Activated T-cell treated with anti-CD3 and anti-CD28 coated beads, Interleukin-2, amount 50 U/mL, for 72 hours (primary cell): ENCODE data around the gene UROC1. TPM values are rescaled to one million over a fixed set of nuclear protein-coding genes. Genes with fewer than 3 reads are reported as not detected.
A peak's percentile ranks its signal among the peaks of the same experiment; 100 is the strongest.

ENCODE experiments used
- ATAC-seq, 2 donors: fragments of 150-1000 bp; cut with Tn5 transposase; replicated peaks in 1 of 2; 2 replicates each; pipeline ENCODE4 v1.10.0; 2021; ENCODE audit warnings: moderate library complexity in 2 of 2, mild to moderate bottlenecking in 1 of 2
- DNase-seq, 2 donors: peaks; one replicate each; pipeline ENCODE4 v3.0.0; 2021 to 2022; ENCODE audit warnings: mixed read lengths in 1 of 2
- H3K27ac Mint-ChIP-seq: one replicate; pipeline ENCODE4 v1.8.0; 2022; ENCODE audit warnings: mild to moderate bottlenecking, moderate library complexity, mixed read lengths
- H3K27me3 Mint-ChIP-seq: one replicate; pipeline ENCODE4 v1.8.0; 2022; ENCODE audit warnings: low read depth, mixed read lengths
- H3K36me3 Mint-ChIP-seq, 2 donors: one replicate each; pipeline ENCODE4 v1.8.0; 2022; ENCODE audit warnings: mixed read lengths in 2 of 2, mild to moderate bottlenecking in 1 of 2; ENCODE audit not compliant: insufficient read depth in 2 of 2
- H3K4me1 Mint-ChIP-seq: one replicate; pipeline ENCODE4 v1.8.0; 2022; ENCODE audit warnings: low read depth, mixed read lengths
- H3K4me3 Mint-ChIP-seq, 2 donors: one replicate each; pipeline ENCODE4 v1.8.0; 2022; ENCODE audit warnings: mild to moderate bottlenecking in 2 of 2, mixed read lengths in 2 of 2, moderate library complexity in 2 of 2
- H3K9me3 Mint-ChIP-seq, 2 donors: one replicate each; pipeline ENCODE4 v1.8.0; 2022; ENCODE audit warnings: mixed read lengths in 2 of 2
- total RNA-seq, 2 donors: library from RNA; stranded (reverse); gene quantifications; one replicate each; pipeline ENCODE4 v1.2.3, GENCODE V29; 2022

The UROC1 gene
- total RNA-seq, 2 donors from 2014 or later: not detected

GRCh38 chr3:126524429-126524988 lies 6.9 kb upstream of the UROC1 start:
- Mint-ChIP-seq H3K4me1 (no peaks in the 10 kb centered on the region), H3K4me3 (peak overlapping the region; percentile 45 to 67), H3K27me3 (peaks cover 16% of the 10 kb centered on the region), H3K9me3 (no peaks in the 10 kb centered on the region), H3K27ac (no peak overlapping the region), H3K36me3 (no peaks in the 10 kb centered on the region)
- DNase-seq: peak in 1 of 2 donors; percentile 34
- ATAC-seq: peak in 1 of 2 donors; percentile 44

GRCh38 chr3:126523745-126524428 lies 6.3 kb upstream of the UROC1 start, which contains the start of gene CHST13:
CHST13 (plus strand) TSS chr3:126524155; CDS start chr3:126524333, 178 bp downstream.
- Mint-ChIP-seq H3K9me3 (no peaks in the 10 kb centered on the region), H3K4me1 (no peaks in the 10 kb centered on the region), H3K4me3 (peak within 1 kb of the TSS; percentile 45 to 67), H3K27me3 (peaks cover 16% of the 10 kb centered on the region), H3K36me3 (no peaks in the 10 kb centered on the region), H3K27ac (no peak within 1 kb of the TSS)
- ATAC-seq: peak; percentile 54 to 68
- DNase-seq: peak; percentile 11 to 19

DNA sequence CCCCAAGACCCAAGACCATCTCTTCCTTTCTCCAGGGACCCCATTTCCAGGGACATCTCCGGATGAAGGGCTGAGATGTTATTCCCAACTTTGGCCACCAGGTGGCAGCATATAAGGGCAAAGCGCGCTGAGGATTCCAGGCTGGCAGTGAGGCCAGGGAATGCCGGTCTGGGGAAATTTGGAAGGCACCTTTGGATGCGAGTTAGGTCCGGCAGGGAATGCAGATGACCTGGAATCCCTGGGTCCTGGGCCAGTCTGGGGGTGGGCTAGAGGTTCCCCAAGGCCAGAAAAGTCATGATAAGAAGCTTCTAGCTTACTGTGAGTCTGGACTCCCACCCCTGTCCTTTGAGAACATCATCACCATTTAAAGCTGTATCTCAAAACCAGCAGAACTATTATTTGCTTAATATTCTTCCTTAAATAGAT lies 4.8 kb upstream of the UROC1 start:
- Mint-ChIP-seq H3K9me3 (no peaks in the 10 kb centered on the region), H3K4me1 (no peaks in the 10 kb centered on the region), H3K36me3 (no peaks in the 10 kb centered on the region), H3K27me3 (peaks cover 16% of the 10 kb centered on the region), H3K27ac (no peak overlapping the region), H3K4me3 (no peak overlapping the region)
- DNase-seq: peak; percentile 25 to 42
- ATAC-seq: no peak

DNA sequence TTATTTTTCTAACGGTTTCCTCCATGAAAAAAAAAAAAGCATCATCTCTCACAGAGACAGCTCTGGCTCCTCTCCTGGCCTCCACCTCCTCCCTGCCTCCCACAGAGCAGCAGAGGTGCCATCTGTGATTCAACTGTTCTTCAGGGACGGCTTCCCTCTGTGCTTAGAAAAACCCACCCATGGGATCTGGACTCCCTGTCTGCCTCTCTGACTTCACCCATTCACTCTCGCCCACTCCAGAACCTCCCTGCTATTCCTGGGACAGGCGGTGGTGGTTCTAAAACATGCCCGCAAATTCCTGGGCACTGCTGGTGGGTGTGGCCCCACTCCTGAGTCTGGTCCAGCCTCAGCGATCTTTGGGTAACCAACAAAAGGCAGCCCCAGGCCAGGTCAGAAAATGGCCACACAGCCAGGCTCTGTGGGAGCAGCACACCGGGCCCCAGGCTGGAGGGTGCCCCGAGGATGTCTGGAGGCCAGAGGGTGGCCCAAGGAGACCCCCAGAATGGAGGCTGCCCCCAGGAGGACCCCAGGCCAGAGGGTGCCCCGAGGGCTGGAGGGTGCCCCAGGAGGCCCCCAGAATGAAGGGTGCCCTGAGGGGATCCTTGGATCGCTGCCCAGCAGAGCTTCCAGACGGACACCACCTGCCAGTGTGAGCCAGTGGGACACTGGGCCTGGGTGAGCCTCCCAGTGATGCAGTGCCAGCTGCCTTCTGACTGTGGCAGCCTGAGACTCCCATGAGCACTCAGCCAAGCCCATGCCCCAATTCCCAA lies 3.7 kb upstream of the UROC1 start:
- no peaks in the 10 kb centered on the region for H3K36me3 Mint-ChIP-seq

DNA sequence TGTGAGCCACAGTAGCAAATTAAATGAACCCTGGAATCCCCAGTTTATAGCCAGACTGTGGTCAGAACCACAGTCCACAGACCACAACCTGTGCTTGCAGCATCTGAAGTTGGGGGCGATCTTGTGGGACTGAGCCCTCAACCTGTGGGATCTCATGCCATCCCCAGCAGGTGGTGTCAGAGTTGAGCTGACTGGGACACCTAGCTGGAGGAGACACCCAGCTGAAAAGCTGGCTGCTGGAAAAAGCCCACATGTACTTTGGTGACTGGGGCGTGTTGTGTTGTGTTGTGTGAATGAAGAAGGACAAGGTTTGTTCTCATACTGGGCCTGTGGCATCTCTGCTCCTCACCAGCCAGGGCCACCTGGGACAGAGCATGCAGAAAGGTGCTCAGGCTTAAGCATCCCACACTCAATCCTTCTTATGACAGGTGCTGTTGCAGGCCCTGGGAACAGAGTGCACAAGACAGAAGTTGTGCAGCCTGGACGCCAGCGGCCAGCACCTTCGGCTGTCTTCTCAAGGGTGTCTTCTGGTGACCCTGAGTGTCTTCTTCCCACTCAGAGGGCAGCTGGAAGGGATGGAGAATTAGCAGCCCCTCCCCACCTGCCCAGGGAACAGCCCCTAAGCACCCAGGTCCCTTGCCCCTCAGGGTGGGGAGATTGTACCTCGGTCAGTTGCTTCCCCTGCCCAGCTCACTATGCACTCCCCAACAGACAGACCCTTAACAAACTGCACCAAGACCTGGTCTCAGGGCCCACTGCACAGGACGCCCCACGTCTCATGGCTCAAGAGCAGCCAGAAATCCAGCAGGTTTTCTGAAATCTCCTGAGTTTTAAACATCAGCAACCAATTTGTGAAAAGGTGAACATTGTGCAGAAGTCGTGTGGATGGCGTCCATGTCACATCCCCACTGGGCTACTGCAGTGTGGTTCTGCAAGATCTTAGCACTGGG lies 2.2 kb upstream of the UROC1 start:
- no peak overlapping the region for H3K4me3 Mint-ChIP-seq
- no peak for ATAC-seq
- no peaks in the 10 kb centered on the region for H3K36me3 Mint-ChIP-seq
- H3K27me3 Mint-ChIP-seq: peaks cover 16% of the 10 kb centered on the region
- H3K9me3 Mint-ChIP-seq: no peaks in the 10 kb centered on the region
- H3K4me1 Mint-ChIP-seq: no peaks in the 10 kb centered on the region
- no peak for DNase-seq
- no peak overlapping the region for H3K27ac Mint-ChIP-seq

More for the DNA sequence above, 3.7 kb upstream of the UROC1 start:
- ATAC-seq (no peak), DNase-seq (no peak)
- Mint-ChIP-seq H3K4me1 (no peaks in the 10 kb centered on the region), H3K9me3 (no peaks in the 10 kb centered on the region), H3K4me3 (no peak overlapping the region), H3K27me3 (peaks cover 16% of the 10 kb centered on the region), H3K27ac (no peak overlapping the region)

- no peak for DNase-seq
- no peak overlapping the region for H3K4me3 Mint-ChIP-seq
- no peak for ATAC-seq
- H3K36me3 Mint-ChIP-seq: no peaks in the 10 kb centered on the region
- H3K27me3 Mint-ChIP-seq: peaks cover 16% of the 10 kb centered on the region
- no peaks in the 10 kb centered on the region for H3K4me1 Mint-ChIP-seq
- no peak overlapping the region for H3K27ac Mint-ChIP-seq
- H3K9me3 Mint-ChIP-seq: no peaks in the 10 kb centered on the region
Observed at GRCh38 chr3:126518779-126519177, 1.2 kb upstream of the UROC1 start.

DNA sequence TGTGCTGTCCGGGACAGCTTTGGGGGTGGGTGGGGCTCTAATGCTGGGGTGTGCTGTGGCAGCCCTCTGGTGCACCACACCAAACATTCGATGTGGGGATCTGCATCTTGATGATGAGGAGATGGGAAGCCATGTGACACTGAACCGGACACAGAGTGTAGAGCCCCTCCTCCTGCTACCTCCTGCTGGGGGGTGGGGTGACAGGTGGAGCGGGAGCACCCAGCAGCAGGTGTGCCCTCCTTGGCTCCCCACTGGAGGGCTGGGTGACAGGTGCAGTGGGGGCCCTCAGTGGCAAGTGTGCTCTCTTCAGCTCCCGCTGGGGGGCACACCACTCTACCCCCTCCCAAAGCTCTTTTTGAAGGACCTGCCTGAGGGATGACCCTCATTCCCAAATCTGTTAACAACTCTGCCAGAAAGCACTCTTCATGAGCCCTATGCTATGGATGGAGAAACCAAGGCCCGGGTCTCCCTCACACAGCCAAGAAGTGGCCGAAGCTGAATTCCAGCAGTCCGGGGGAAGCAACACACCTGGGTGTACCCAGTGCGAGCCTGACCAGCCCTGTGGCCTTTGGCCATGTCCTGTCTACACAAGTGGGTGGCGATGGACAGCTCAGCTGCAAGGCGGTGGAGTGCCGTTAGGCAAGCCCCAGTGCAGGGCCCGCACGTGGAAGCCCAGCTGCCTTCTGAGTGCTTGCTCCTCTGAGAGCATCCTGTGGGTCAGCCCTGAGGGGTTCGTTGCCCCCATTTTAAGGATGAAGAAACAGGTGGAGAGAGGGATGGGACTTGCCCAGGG lies 609 bp upstream of the UROC1 start:
- no peaks in the 10 kb centered on the region for H3K36me3 Mint-ChIP-seq
- no peaks in the 10 kb centered on the region for H3K9me3 Mint-ChIP-seq
- no peak overlapping the region for H3K27ac Mint-ChIP-seq
- H3K4me3 Mint-ChIP-seq: no peak overlapping the region
- peaks cover 13% of the 10 kb centered on the region for H3K27me3 Mint-ChIP-seq
- ATAC-seq (no peak), DNase-seq (no peak)
- H3K4me1 Mint-ChIP-seq: no peaks in the 10 kb centered on the region

DNA sequence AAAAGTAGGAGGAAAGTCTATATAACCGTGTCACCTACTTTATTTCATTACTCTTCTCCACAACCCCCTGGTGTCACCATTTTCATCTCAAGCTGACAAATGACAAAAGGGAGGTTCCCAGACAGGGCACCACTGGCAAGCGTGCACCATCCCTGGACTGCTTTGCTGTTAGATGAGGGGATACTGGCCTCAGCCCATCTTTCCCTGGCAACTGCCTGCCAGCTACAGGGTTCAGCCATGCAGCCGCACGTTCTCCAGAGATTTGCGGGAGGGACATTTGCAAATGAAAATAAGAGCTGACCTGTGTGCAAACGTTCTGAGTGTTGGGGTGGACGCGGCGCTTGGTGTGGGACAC lies 660 bp downstream of the UROC1 start:
- DNase-seq: no peak
- no peak for ATAC-seq
- no peaks in the 10 kb centered on the region for H3K4me1 Mint-ChIP-seq
- H3K36me3 Mint-ChIP-seq: no peaks in the 10 kb centered on the region
- no peak overlapping the region for H3K27ac Mint-ChIP-seq
- H3K4me3 Mint-ChIP-seq: no peak overlapping the region
- no peaks in the 10 kb centered on the region for H3K9me3 Mint-ChIP-seq
- H3K27me3 Mint-ChIP-seq: peaks cover under 1% of the 10 kb centered on the region

DNA sequence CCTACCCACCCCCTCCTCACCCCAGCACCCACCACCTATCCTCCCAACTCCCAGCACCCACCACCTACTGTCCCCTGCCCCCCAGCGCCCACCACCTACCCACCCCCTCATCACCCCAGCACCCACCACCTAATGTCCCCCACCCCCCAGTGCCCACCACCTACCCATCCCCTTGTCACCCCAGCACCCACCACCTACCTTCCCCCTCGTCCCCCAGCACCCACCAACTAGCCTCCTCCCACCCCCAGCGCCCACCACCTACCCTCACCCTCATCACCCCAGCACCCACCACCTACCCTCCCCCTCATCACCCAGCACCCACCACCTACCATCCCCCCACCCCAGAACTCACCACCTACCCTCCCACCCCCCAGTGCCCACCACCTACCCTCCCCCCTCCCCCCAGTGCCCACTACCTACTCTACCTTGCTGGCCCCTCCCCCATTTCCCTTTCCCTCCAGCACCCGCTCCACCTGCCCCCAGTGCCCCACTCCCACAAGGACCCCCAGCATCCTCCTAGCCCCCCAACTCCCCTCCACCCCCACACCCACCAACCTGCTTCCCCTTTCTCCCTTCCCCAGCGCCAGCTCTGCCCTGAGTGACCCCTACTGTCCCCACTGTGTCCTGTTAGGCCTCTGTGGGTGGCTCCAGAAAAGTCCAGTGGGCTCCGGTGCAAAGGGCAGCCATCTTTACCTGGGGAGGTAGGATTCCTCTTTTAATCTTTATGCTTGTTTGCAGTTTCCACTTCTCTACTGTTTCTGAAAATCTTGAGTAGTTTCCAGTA lies 1.2 kb downstream of the UROC1 start:
- ATAC-seq: no peak
- Mint-ChIP-seq H3K27ac (no peak overlapping the region), H3K4me3 (no peak overlapping the region), H3K9me3 (no peaks in the 10 kb centered on the region), H3K27me3 (no peaks in the 10 kb centered on the region), H3K4me1 (no peaks in the 10 kb centered on the region), H3K36me3 (no peaks in the 10 kb centered on the region)
- no peak for DNase-seq

DNA sequence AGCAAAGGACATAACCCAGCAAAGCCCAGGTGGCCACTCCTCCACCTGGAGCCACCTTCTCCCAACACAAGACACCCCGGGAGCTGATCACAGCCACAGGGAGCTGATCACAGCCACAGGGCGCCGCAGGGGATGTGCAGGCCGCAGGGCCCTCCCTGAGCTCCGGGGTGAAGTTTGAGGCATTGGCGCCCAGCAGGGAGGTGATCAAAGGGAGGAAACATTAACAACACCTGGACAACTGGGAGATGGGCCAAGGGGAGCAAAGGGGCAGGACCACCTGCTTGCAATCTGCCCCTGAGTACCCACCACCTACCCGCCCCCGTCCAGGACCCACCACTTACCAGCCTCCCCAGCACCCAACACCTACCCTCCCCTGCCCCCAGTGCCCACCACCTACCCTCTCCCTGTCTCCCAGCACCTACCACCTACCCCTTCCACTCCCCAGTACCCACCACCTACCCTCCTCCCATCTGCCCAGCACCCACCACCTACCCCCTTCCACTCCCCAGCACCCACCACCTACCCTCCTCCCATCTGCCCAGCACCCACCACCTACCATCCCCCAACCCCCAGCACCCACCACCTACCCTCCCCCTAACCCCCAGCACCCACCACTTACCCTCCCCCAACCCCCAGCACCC lies 2.4 kb downstream of the UROC1 start:
- no peaks in the 10 kb centered on the region for H3K27me3 Mint-ChIP-seq
- no peaks in the 10 kb centered on the region for H3K4me1 Mint-ChIP-seq
- no peaks in the 10 kb centered on the region for H3K36me3 Mint-ChIP-seq
- no peak overlapping the region for H3K27ac Mint-ChIP-seq
- no peak overlapping the region for H3K4me3 Mint-ChIP-seq
- ATAC-seq (no peak), DNase-seq (no peak)
- no peaks in the 10 kb centered on the region for H3K9me3 Mint-ChIP-seq

DNA sequence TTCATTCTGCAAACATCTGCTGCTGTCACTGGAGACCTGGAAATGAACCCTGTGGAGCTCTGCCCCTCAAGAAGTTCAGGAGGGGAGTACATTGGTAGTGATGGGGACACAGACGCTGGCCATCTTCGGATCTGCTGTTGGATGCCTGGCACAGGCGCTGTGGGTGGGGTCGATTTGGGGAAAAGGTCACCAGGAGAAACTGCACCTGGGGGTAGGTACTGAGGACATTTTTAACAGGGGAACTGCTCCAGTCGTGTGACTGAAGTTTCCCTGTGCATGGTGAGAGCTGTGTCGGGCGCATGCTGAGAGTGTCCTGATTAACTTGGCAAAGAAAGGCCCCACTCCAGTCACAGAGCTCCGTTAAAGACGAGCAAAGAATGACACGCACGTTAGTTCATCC lies 3.4 kb downstream of the UROC1 start:
- ATAC-seq (no peak), DNase-seq (no peak)
- Mint-ChIP-seq H3K9me3 (no peaks in the 10 kb centered on the region), H3K27me3 (no peaks in the 10 kb centered on the region), H3K27ac (no peak overlapping the region), H3K4me1 (no peaks in the 10 kb centered on the region), H3K36me3 (no peaks in the 10 kb centered on the region), H3K4me3 (no peak overlapping the region)
